GM21723 (cell line): Measurements from ENCODE around the gene TSPAN3.
A peak's percentile ranks its signal among the peaks of the same experiment; 100 is the strongest.

Experiments
- ATAC-seq: cut with Tn5 transposase; IDR thresholded peaks from one replicate; pipeline ENCODE4 v1.9.1; 2021; ENCODE audit warnings: mild to moderate bottlenecking, moderate library complexity; ENCODE audit not compliant: unreplicated experiment

Gene TSPAN3

DNA sequence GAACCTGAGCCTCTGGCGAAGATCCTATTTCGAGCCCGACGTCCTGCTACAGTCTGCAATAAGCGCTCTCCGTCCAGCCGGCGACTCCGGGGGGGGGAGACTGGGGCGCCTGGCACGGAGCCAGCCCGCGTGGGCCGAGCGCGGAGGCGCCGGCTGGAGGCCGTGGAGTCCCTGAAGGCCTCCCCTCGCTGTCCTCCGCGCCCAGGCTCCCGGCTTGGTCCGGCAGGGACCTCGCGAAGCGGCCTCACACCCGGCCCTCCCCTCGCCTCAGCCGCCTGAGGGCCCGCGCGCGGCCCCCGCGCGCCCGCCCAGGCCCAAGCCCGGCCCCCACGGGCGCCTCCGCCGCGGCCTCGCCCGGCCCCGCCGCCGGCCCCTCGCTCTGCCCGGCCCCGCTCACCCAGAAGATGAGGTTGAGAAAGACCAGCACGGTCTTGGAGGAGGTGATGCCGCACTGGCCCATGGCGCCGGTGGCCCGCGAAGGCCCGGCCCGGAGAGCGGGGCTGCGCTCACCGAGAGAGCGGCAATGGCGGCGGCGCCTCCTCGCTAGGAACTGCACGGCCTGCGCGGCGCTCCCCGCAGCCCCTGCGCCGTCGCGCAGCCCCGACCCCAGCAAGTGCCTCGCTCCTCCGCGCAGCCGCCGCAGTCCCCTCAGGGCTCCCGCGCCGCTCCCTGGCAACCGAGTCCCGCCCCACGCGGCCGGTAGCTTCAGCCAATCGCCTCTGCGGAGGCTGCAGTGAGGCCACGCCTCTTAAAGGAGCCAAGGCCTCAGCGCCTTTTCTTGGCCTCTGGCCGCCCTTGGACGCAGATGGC, at the start of gene TSPAN3:
Gene TSPAN3, minus strand, starts transcription at position 615 of the 810 bp plus-strand sequence. Its CDS starts 155 bp downstream, at position 460.
- peak; percentile 91 for ATAC-seq

DNA sequence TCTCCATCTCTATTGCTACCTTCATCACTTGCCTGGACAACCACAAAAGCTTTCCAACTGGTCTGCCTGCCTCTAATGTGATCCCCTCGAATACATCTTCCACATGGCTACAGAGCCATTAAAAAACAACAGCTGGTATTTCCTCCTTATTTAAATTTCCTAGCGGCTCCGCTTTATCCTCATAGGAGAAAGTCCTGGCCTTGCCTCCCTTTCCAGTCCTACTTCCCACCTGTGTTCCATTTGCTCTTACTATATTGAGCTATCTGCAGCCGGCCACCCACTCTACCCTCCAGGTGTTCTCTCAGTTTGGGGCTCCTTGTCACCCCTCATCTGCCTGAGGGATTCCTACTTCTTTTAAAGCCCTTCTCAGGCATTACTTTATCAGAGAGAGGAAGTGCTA, 49.7 kb upstream of the TSPAN3 start:
- no peak for ATAC-seq

DNA sequence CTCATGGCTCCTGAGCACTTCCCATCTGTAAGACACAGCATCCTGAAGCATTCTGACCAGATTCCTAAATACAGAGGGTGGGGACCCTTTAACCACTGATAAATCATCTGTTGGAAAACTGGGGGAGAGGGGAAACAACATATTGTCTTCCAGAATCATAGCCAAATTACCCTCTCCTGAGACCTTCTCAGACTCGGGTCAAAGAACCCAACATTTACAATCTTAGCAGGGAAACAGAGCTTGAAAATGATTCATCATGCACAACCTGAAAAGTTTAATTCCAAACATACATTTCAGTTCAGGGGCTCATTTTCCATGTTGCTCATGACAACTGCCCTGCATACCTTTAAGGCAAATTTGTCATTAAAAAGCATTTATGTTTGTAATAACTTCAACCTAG, 48.5 kb upstream of the TSPAN3 start:
- no peak for ATAC-seq

DNA sequence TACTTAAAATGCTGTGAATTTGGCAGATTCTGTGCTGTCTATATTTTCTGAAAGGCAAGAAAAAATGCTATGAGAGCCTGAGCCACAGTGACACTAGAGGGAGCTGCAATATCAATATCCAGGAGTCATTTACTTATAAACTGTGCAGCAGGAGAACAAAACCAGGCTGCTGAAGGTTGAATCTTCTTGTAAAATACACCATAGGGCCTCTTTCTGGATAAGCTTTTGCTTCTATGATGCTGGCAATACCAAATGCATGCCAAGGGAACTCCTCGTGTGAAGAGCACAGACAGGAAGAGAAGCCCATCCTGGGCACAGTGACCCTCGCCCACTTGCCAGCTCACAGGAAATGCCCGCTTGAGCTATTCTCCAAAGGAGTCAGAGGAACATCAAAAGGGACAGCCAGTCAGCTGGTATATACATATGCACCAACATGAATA, 48.0 kb upstream of the TSPAN3 start:
- ATAC-seq: no peak

DNA sequence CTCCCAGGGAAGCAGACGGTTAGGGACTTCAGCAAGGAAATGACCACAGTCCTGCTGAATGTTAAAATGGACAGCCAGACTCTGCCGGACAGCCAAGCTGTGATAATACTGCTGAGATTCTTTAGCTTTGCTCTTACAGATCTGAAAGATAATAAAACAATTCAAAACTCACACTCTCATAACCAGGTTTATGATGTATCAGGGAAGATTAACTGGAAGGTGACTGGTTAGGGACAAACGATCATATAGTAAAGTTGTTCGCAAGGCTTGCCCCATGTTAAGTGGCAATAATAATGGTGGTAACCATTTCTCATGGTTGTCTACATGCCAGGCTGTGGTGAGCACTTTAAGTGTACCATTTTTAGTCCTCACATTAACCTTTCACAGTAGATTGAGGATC, 44.3 kb upstream of the TSPAN3 start:
- no peak for ATAC-seq

DNA sequence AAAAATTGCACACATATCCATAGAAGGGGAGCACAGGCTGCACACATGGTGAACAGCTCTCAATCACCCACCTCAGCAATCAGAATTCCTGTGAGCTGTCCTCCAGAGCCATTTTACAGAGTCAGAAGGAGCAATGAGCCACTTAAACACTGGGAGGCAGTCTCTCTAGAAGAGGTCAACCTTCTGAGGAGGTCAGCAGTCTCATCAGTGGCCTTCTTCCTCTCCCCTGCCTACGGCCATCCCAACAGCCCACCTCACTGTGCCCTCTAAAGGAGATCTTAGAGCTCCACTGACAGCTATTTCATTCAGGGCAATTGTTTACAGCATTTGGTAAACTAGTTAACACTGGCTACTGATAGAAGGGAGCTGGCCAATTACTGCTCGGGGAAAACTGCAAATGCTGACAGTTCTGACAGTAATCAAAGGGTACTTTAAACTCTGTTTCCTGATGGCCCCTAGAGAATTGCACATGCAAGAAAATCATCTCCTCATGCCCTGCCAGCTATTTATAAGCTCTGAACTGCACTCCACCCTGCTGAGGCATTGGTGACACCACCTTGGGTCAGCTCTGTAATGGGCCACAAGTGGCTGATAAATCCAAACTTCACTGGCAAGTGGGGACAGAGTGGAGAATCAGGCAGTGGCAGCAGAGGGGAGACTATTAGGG, 42.1 kb upstream of the TSPAN3 start:
- no peak for ATAC-seq

DNA sequence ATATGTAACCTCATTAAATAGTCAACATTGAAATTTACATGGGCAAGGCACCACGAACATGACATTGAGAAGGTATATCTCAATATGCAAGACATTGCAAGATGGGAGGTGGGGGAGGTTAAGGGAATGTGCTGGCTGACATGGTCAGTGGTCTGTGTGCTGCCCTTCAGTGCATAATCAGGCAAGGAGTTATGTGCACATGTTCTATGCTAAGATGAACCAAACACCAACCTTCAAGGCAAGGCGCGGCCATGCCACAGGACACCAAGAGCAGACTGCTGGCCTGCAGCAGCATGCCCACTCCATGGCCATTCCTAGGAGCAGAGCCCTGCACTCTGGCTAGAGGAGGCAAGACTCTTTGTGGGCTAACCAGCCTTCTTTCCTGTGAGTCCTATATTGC, 40.9 kb upstream of the TSPAN3 start:
- no peak for ATAC-seq

DNA sequence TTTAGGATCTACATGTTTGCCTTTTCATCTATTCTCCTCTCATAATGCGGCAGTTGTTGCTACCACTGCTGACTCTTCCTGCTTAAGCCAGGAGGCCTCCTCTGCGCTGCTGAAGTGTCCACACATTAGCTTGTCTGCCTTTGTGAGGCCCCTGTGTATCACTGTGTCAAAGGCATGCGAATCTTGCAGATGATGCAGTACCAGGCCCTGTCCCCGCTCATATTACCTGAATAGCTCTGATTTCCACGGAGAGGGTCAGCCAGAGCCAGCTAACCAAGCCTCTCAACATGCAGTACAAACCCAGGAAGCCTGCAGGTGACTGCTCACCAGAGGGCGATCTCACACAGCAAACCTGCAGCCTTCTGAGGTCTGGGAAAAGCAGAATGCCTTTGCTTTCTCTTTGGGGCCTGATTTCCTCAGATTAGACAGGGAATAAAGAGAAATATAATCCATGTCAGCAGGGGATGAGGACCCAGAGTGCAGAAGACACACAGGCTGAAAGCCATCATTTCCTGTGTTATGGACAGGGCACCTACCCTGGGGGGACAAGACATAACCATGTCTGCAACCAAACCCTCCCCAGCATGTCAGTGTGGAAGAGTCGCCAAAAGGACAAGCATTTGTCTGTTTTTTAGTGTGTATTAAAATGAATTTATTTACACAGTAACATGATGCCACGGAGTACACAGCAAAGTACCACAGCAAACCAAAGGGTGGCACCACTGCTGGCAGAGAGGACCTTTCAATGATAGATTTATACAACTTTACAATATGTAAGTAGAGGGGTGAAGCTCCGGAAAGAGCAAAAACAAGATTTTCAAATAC, 36.8 kb upstream of the TSPAN3 start:
- ATAC-seq: no peak

DNA sequence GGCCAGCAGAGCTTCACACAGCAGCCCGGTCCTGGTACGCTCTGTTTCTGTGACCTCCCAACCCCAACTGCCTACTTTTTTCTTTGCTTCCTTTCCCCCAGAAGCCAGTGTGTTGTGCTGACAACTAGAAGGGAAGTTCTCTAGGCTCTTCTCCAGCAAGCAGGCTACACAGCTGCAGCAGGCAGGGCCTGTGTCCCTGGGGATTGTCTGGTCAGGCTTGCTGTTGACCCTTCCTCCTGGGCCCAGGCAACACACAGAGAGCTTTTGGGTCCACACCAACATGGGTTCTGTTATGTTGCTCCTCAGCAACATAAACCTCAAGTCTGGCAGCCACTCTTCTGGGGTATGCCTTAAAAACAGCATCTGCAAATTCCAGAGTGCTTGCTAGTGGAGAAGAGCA, 36.2 kb upstream of the TSPAN3 start:
- ATAC-seq: no peak

DNA sequence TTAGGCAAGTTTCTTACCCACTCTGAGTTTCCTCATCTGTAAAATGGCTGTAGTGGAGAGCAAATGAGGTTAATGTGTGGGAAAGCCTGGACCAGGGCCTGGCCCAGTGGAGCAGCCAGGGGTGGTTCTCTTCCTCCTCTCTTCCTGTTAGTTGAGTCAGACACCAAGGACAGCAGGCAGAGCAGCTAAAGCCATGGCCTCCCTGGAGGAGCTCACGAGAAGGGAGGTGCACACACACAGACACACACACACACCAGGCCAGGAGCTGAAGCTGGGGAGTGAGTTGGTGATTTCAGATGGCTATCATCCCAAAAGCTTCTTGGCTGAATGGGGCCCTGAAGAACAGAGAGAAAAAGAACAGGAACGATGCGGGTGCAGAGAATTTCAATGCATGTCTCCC, 33.2 kb upstream of the TSPAN3 start:
- ATAC-seq: no peak

DNA sequence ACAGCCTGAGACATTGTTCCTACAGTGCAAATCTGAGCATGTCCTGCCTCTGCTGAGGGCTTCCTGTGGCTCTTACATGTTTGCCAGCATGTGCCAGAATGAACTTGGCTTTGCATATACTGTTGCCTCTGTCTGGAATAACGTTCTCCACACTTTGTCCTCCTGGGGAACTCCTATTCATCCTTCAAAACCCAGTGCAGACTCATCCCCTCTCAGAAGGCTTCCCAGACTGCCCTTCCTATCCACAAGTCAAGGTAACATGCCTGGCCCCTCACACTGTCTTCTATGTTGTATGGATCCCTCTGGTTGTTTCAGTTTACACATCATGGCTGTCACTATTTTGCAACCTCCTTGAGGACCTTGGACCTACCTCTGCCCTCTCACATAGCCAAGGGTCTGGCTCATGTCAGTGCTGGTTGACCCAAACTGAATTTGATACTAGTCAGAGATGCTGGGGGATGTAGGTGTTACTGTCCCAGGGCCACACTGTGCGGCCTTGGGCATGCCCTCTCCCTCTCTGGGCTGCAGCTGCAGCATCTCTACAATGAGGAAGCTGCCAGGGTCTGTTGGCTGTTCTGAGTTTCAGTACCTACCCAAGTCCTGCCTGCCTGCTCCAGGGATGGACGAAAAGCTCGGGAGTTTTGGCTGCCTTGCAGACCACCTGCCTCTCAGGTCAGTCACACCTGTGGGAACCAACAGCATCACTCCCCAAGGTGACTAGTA, 29.0 kb upstream of the TSPAN3 start:
- ATAC-seq: no peak

DNA sequence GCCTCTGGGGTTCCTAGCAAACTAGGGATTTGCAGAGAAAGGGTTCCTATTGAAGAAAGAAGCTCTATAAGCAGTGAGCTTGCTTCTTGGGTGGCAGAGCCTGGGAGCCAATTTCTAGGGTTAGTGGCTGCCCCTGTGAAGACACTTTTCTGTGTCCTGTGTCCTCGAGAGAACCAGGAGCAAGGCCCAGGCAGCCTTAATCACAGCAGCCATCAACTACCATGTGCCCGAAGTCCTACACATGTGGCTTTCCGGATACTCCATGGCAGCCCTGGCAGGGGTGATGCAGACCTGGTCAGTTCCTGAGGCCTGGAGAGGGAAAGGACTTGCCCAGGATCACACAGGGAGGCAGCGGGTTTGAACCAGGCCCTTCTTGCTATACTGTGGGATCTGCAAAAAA, 27.7 kb upstream of the TSPAN3 start:
- ATAC-seq: no peak

DNA sequence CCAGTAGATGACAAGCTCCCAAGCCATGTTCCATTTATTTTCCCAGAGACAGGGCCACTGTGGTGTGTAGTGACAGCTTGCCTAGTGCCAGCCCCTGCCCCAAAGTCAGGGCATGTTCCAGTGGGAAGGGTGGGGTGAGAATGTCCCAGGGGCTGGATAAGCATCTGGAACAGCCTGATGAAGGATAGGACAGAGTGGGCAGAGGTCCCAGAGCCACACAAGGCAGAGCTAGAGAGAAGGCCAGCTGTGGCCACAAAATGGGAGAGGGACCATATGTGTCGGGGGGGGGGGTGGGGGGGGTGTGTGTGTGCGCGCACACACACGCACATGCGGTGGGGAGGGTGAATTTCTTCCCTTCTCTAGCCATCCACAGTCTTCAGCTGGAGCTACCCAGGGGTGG, 27.0 kb upstream of the TSPAN3 start:
- ATAC-seq: no peak

DNA sequence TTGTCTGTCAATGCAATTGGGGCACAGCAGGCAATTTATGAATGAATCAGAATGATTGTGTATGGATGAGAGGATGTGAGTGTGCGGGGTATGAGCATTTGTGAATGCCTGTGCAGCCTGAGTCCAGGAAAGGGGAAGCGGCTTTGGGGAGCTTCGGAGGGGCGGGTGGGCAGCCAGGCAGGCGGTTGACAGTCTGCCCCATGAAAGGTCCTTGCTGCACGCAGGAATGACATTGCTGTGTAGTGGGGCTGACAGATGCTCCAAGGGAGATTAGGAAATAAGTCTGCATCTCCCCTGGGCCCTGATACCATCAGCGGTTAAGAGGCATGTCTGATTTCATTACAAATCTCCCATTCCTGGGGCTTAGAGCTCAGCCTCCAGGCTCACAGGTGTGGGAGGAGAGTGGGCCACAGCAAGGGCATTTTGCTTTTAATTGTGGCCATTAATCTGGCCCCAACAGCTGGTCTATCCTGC, 26.4 kb upstream of the TSPAN3 start:
- ATAC-seq: no peak

DNA sequence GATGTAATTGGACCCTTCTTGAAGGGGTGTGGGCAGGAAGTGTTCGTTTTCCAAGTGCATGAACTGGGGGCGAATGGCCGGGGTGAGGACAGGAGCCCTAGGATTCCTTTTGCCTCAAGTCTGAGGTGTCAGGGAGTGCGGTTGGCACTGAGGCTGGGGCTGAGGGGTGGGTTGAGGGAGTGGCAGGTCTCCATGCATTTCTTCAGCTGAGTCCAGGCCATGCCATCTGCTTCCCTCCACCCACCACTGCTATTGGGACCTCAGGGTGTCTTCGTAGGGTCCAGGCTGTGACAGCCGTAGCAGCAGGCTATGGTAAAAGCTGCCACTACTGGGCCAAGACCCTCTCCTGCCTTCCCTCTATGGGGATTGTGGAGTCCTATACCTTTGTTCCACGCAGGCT, 25.6 kb upstream of the TSPAN3 start:
- no peak for ATAC-seq

DNA sequence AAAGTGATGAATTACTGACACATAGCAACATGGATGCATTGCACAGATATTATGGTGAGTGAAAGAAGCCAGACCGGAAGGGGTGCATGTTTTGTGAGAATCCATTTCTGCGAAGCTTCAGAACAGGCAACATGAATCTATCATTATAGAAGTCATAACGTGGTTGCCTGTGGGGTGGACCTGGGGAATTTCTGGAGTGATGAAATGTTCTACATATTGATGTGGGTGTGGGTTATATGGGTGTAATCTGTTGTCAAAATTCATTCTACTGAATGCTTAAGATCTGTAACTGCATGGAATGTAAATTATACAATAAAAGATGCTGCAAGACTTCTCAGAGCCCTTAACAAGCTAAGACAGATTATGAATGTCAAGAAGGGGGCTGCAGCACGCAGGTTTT, 25.2 kb upstream of the TSPAN3 start:
- no peak for ATAC-seq

DNA sequence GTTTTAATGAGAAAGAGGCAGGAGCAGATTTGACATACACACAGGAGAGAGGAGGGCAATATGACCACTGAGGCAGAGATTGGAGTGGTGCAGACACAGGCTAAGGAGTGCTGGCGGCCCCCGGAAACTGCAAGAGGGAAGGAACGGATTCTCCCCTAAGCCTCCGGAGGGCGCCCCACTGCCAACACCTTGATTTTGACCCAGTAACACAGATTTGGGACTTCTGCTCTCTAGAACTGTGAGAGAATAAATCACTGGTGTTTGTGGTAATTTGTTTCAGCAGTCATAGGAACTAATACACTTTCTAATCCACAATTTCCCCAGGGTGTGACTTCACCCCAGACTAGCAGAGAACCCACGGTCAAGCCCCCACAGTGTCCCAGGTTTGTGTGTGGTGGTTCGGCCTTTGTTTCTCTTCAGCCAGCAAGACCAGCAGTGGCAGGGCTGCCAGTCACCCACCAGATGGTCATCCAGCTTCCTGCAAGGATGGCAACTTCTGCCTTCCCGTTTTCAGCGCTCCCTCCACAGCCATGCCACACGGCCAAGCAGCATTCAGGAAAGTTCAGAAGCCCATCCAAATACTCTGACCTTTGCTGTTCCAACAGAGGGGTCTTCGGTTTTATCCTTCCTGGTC, 23.6 kb upstream of the TSPAN3 start:
- ATAC-seq: no peak

DNA sequence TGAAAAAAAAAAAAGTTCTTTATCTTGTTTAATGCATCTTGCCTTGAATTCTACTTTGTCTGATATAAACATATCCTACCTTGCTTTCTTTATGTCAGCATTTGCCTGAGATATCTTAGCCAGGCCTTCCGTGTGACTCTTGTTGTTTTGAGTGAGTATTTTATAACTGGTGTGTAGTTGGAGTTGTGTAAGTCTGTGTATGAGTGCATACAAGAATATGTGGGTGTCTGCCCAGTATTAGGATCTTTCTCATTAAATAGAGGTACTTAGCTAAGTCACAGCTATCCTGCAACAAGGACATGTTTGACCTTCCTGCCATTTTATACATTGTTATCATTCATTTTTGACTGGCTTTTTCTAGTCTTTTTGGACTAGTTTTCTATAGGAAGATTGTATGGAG, 22.5 kb upstream of the TSPAN3 start:
- ATAC-seq: no peak

DNA sequence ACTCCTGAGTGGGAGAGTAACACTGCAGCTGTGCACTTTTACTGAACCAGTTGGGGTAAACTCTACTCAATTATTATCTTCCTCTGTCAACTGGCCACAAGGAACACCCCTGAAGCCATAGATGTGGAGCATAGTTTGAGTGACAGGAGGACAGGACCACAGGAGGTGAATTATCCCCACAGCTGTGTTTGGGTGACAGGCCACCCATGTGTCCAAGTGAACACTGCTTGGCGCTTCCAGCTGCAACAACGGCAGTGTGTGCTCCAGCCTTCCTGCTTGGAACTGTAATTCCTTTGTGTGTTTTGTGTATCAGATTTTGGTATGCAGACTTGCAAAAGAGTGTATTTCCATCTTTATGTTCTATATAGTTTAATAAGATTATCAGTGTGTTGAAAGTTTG, 20.2 kb upstream of the TSPAN3 start:
- no peak for ATAC-seq

DNA sequence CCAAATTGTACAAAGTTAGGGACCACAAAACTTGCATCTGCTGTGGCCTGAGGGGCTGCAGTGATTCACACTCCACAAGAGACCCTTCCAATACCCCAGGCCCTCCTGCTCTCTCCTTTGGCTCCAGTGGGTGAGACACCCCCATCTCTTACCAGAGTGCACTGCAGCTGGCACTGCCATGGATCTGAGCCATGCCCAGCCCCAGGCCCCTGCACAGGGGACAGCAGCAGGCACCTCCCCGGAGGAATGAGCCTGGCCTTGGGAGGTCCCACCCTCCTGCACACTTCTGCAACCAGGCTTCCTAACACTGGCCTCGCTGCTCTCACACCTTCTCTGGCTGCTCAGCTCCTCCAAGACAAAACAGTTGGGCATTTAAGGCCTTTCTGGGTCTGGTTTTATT, 16.3 kb upstream of the TSPAN3 start:
- no peak for ATAC-seq
